ENCODE results near the gene MITF. TPM values are rescaled to one million over a fixed set of nuclear protein-coding genes. Genes with fewer than 3 reads are reported as not detected.
"Not testable (repeated sequence)": the region's sequence is repeated elsewhere in the genome, so short reads cannot be mapped to it uniquely, and the experiment has no call there.

MITF gene
- total RNA-seq, 1 donor from 2014 or later: 57.7 TPM

- H3K27ac ChIP-seq: peak overlapping the region; percentile 64
- H3K4me1 ChIP-seq: peaks cover 46% of the 10 kb centered on the region
- H3K36me3 ChIP-seq: no peaks in the 10 kb centered on the region
- intact Hi-C loops (cut with DNase I): loop anchor here (10.0 kb wide), 1 partner anchor 96 kb away; no protein-coding TSS in a partner anchor
- H3K9me3 ChIP-seq: no peaks in the 10 kb centered on the region
- peak in 1 of 2 donors; percentile 94 for DNase-seq (ENCODE audit: extremely low spot score in 2 of 2)
- TF ChIP-seq POLR2A (IDR thresholded peaks at IDR 0.05) (no peak), CTCF (IDR thresholded peaks at IDR 0.05) (no peak), POLR2AphosphoS5 (IDR thresholded peaks at IDR 0.05; ENCODE audit: insufficient read depth in 1 of 2, low read depth in 1 of 2) (no peak)
- no peak overlapping the region for H3K4me3 ChIP-seq
- H3K27me3 ChIP-seq: no peaks in the 10 kb centered on the region
Observed at GRCh38 chr3:69791106-69791505, 51.8 kb downstream of the MITF start.

GRCh38 chr3:69791919-69792399 is 52.7 kb downstream of the MITF start:
- Histone ChIP-seq H3K9me3 (no peaks in the 10 kb centered on the region), H3K27ac (peak overlapping the region; percentile 44), H3K27me3 (no peaks in the 10 kb centered on the region), H3K4me3 (no peak overlapping the region), H3K4me1 (peaks cover 38% of the 10 kb centered on the region), H3K36me3 (no peaks in the 10 kb centered on the region)
- TF ChIP-seq CTCF (IDR thresholded peaks at IDR 0.05) (peak in 2 of 3 experiments; percentile 17 to 49), POLR2A (IDR thresholded peaks at IDR 0.05) (no peak)
- intact Hi-C loops (cut with DNase I): loop anchor here (10.0 kb wide), 1 partner anchor 97 kb away; no protein-coding TSS in a partner anchor
- no peak for DNase-seq (ENCODE audit: extremely low spot score in 2 of 2)

GRCh38 chr3:69796126-69796525 is 56.9 kb downstream of the MITF start:
- H3K4me3 ChIP-seq; H3K36me3 ChIP-seq; H3K27ac ChIP-seq; H3K9me3 ChIP-seq; DNase-seq (ENCODE audit: extremely low spot score in 2 of 2); H3K27me3 ChIP-seq: not testable (repeated sequence)
- H3K4me1 ChIP-seq: peaks cover 11% of the 10 kb centered on the region
- intact Hi-C loops (cut with DNase I): loop anchor here (10.0 kb wide), 1 partner anchor 101 kb away; no protein-coding TSS in a partner anchor

GRCh38 chr3:69803681-69804270 is 64.5 kb downstream of the MITF start:
- TF ChIP-seq POLR2A (IDR thresholded peaks at IDR 0.05): no peak
- no peak for TF ChIP-seq POLR2AphosphoS5 (IDR thresholded peaks at IDR 0.05; ENCODE audit: insufficient read depth in 1 of 2, low read depth in 1 of 2)
- no peak for TF ChIP-seq CTCF (IDR thresholded peaks at IDR 0.05)
- Histone ChIP-seq H3K9me3 (no peaks in the 10 kb centered on the region), H3K4me1 (peaks cover 37% of the 10 kb centered on the region), H3K27me3 (no peaks in the 10 kb centered on the region), H3K27ac (no peak overlapping the region), H3K36me3 (no peaks in the 10 kb centered on the region), H3K4me3 (no peak overlapping the region)
- intact Hi-C loops (cut with DNase I): no loop called here
- no peak for DNase-seq (ENCODE audit: extremely low spot score in 2 of 2)

- Histone ChIP-seq H3K27ac (no peak overlapping the region), H3K36me3 (no peaks in the 10 kb centered on the region), H3K9me3 (no peaks in the 10 kb centered on the region), H3K4me1 (peaks cover 37% of the 10 kb centered on the region), H3K27me3 (no peaks in the 10 kb centered on the region), H3K4me3 (no peak overlapping the region)
- intact Hi-C loops (cut with DNase I): no loop called here
- DNase-seq (ENCODE audit: extremely low spot score in 2 of 2): no peak
- TF ChIP-seq POLR2AphosphoS5 (IDR thresholded peaks at IDR 0.05; ENCODE audit: insufficient read depth in 1 of 2, low read depth in 1 of 2) (no peak), CTCF (IDR thresholded peaks at IDR 0.05) (no peak)
Observed at GRCh38 chr3:69805491-69805890, 66.2 kb downstream of the MITF start.
